Stimulated activated CD4-positive, alpha-beta T cell treated with anti-CD3 and anti-CD28 coated beads, Interleukin-1b, Interleukin-23, amount 100 ng/mL, for 24 hours (primary cell): Measurements from ENCODE around the gene GEMIN2.
"Not testable (repeated sequence)": the region's sequence is repeated elsewhere in the genome, so short reads cannot be mapped to it uniquely, and the experiment has no call there.

ENCODE experiments used
- DNase-seq, 4 experiments: peaks; one replicate each; pipeline ENCODE4 v3.0.0-alpha.2; 2020; ENCODE audit warnings: low read depth in 4 of 4, low spot score in 1 of 4

Gene GEMIN2

GRCh38 chr14:39109893-39110715 lies 4.0 kb upstream of the GEMIN2 start:
- no peak for DNase-seq

GRCh38 chr14:39113685-39114072 lies 444 bp upstream of the GEMIN2 start:
- no peak for DNase-seq

- no peak for DNase-seq
Measured at GRCh38 chr14:39122330-39123138, 8.4 kb downstream of the GEMIN2 start.

- not testable (repeated sequence) for DNase-seq
Measured at GRCh38 chr14:39137835-39138234, 23.7 kb downstream of the GEMIN2 start.

GRCh38 chr14:39138440-39138839 lies 24.3 kb downstream of the GEMIN2 start:
- no peak for DNase-seq

- no peak for DNase-seq
Measured at GRCh38 chr14:39140170-39140569, 26.0 kb downstream of the GEMIN2 start.

- not testable (repeated sequence) for DNase-seq
Measured at GRCh38 chr14:39141623-39142022, 27.5 kb downstream of the GEMIN2 start.

- DNase-seq: not testable (repeated sequence)
Measured at GRCh38 chr14:39143226-39143625, 29.1 kb downstream of the GEMIN2 start.

GRCh38 chr14:39145266-39145966 lies 31.3 kb downstream of the GEMIN2 start:
- DNase-seq: no peak

- DNase-seq: no peak
Measured at GRCh38 chr14:39154594-39155189, 40.6 kb downstream of the GEMIN2 start.

GRCh38 chr14:39157491-39157890 lies 43.4 kb downstream of the GEMIN2 start:
- no peak for DNase-seq

GRCh38 chr14:39158222-39158858 lies 44.2 kb downstream of the GEMIN2 start:
- DNase-seq: no peak

- no peak for DNase-seq
Measured at GRCh38 chr14:39160494-39160893, 46.4 kb downstream of the GEMIN2 start.

GRCh38 chr14:39167797-39168320 lies 53.7 kb downstream of the GEMIN2 start:
- not testable (repeated sequence) for DNase-seq

- no peak for DNase-seq
Measured at GRCh38 chr14:39168591-39168990, 54.5 kb downstream of the GEMIN2 start.

- no peak for DNase-seq
Measured at GRCh38 chr14:39169541-39169900, 55.4 kb downstream of the GEMIN2 start.

- DNase-seq: no peak
Measured at GRCh38 chr14:39173198-39173597, 59.1 kb downstream of the GEMIN2 start.

GRCh38 chr14:39174560-39175444 lies 60.7 kb downstream of the GEMIN2 start, which contains the start of gene PNN:
PNN (plus strand) TSS chr14:39175254; CDS start chr14:39175280, 26 bp downstream.
- peak; percentile 75 to 93 (median 84) for DNase-seq
